ENCODE results near the gene PCDH9. TPM values are rescaled to one million over a fixed set of nuclear protein-coding genes. Genes with fewer than 3 reads are reported as not detected.

Gene PCDH9
- total and polyA plus RNA-seq, 10 donors = 0.24 to 8.1 (median 3.8) TPM

GRCh38 chr13:66937423-66937822, 292.7 kb downstream of the PCDH9 start:
- intact Hi-C loops (cut with DNase I; ENCODE audit: low total_unique reads) = no loop called here
- H3K4me1 ChIP-seq = no peaks in the 10 kb centered on the region
- no peak overlapping the region for H3K27ac ChIP-seq
- H3K27me3 ChIP-seq (replicated peaks in 1 of 7) = no peaks in the 10 kb centered on the region
- peaks cover 0 to 21% (median 8%) of the 10 kb centered on the region in 8 donors for H3K9me3 ChIP-seq
- 90 to 96% (median 91%) methylated on average over 5 of the region's 5 CpGs for WGBS, 5 donors
- H3K36me3 ChIP-seq = no peaks in the 10 kb centered on the region
- no peak for DNase-seq
- no peak overlapping the region for H3K4me3 ChIP-seq
- TF ChIP-seq CTCF (IDR thresholded peaks at IDR 0.05 in 8 of 11, conservative IDR thresholded peaks at IDR 0.05 in 3 of 11) (no peak), POLR2AphosphoS5 (IDR thresholded peaks at IDR 0.05) (no peak), POLR2A (IDR thresholded peaks at IDR 0.05) (no peak)

- 92 to 98% (median 97%) methylated on average over 7 of the region's 7 CpGs for WGBS, 5 donors
- no peaks in the 10 kb centered on the region for H3K36me3 ChIP-seq
- no peaks in the 10 kb centered on the region for H3K4me1 ChIP-seq
- H3K27ac ChIP-seq = no peak overlapping the region
- no peak overlapping the region for H3K4me3 ChIP-seq
- peak; percentile 37 for DNase-seq
- peaks cover 0 to 4% (median 0%) of the 10 kb centered on the region in 8 donors for H3K9me3 ChIP-seq
- no peaks in the 10 kb centered on the region for H3K27me3 ChIP-seq (replicated peaks in 1 of 7)
- TF ChIP-seq POLR2A (IDR thresholded peaks at IDR 0.05) (no peak), CTCF (IDR thresholded peaks at IDR 0.05 in 8 of 11, conservative IDR thresholded peaks at IDR 0.05 in 3 of 11) (no peak), POLR2AphosphoS5 (IDR thresholded peaks at IDR 0.05) (no peak)
- intact Hi-C loops (cut with DNase I; ENCODE audit: low total_unique reads) = no loop called here
Observed at GRCh38 chr13:66933994-66934393, 296.1 kb downstream of the PCDH9 start.

GRCh38 chr13:66933527-66933926, 296.6 kb downstream of the PCDH9 start:
- no peak for DNase-seq
- Histone ChIP-seq H3K27ac (no peak overlapping the region), H3K9me3 (peaks cover 0 to 6% (median 0%) of the 10 kb centered on the region in 8 donors), H3K27me3 (replicated peaks in 1 of 7) (no peaks in the 10 kb centered on the region), H3K36me3 (no peaks in the 10 kb centered on the region), H3K4me3 (no peak overlapping the region), H3K4me1 (no peaks in the 10 kb centered on the region)
- TF ChIP-seq POLR2AphosphoS5 (IDR thresholded peaks at IDR 0.05) = no peak
- TF ChIP-seq CTCF (IDR thresholded peaks at IDR 0.05 in 8 of 11, conservative IDR thresholded peaks at IDR 0.05 in 3 of 11) = no peak
- no peak for TF ChIP-seq POLR2A (IDR thresholded peaks at IDR 0.05)
- intact Hi-C loops (cut with DNase I; ENCODE audit: low total_unique reads) = no loop called here
- WGBS, 5 donors = 75 to 89% (median 80%) methylated on average over 3 of the region's 3 CpGs

GRCh38 chr13:66927562-66927961, 302.6 kb downstream of the PCDH9 start:
- Histone ChIP-seq H3K9me3 (peaks cover 0 to 5% (median 0%) of the 10 kb centered on the region in 8 donors), H3K4me3 (no peak overlapping the region), H3K36me3 (no peaks in the 10 kb centered on the region), H3K27ac (no peak overlapping the region), H3K4me1 (no peaks in the 10 kb centered on the region), H3K27me3 (replicated peaks in 1 of 7) (no peaks in the 10 kb centered on the region)
- intact Hi-C loops (cut with DNase I; ENCODE audit: low total_unique reads) = no loop called here
- DNase-seq = no peak
- TF ChIP-seq POLR2A (IDR thresholded peaks at IDR 0.05) = no peak
- TF ChIP-seq POLR2AphosphoS5 (IDR thresholded peaks at IDR 0.05) = no peak
